HepG2 (cell line): ENCODE results near the gene DHRS13. TPM values are rescaled to one million over a fixed set of nuclear protein-coding genes. Genes with fewer than 3 reads are reported as not detected.

Experiments
- CHCHD3 ChIP-seq: sonication (generic); formaldehyde crosslinking; IDR thresholded peaks from 2 replicates; pipeline ENCODE4 v1.8.0; 2022; ENCODE audit warnings: mild to moderate bottlenecking, missing genetic modification reagents, moderate library complexity
- DNMT3B ChIP-seq: conservative IDR thresholded peaks from 2 replicates; pipeline ENCODE4 v1.6.1; 2016; ENCODE audit warnings: missing biosample characterization, control low read depth
- FOXC1 ChIP-seq: sonication (generic); formaldehyde crosslinking; IDR thresholded peaks from 2 replicates; pipeline ENCODE4 v1.8.0; 2022; ENCODE audit warnings: mild to moderate bottlenecking, missing genetic modification reagents, borderline replicate concordance
- GTF3A ChIP-seq: sonication (generic); formaldehyde crosslinking; conservative IDR thresholded peaks from 2 replicates; pipeline ENCODE4 v1.4.0; 2020; ENCODE audit warnings: mild to moderate bottlenecking, missing genetic modification reagents
- HIVEP1 ChIP-seq: sonication (generic); formaldehyde crosslinking; IDR thresholded peaks from 2 replicates; pipeline ENCODE4 v1.4.0; 2020; ENCODE audit warnings: mild to moderate bottlenecking, missing genetic modification reagents
- HNF4A ChIP-seq: sonication (generic); formaldehyde crosslinking; IDR thresholded peaks from 2 replicates; pipeline ENCODE4 v1.4.0; 2020; ENCODE audit warnings: missing genetic modification reagents
- HNF4G ChIP-seq, 2 experiments: sonication (generic) in 1 of 2; formaldehyde crosslinking in 1 of 2; IDR thresholded peaks; 2 replicates each; pipeline versions ENCODE4 v1.4.0 to v1.6.1; 2011 to 2020; ENCODE audit warnings: borderline replicate concordance in 2 of 2, low read depth in 2 of 2, mild to moderate bottlenecking in 2 of 2, low read length in 1 of 2, missing genetic modification reagents in 1 of 2, moderate library complexity in 1 of 2
- KAT7 ChIP-seq: IDR thresholded peaks from 2 replicates; pipeline ENCODE4 v1.6.1; 2018; ENCODE audit warnings: borderline replicate concordance, missing compliant biosample characterization
- MTA3 ChIP-seq: sonication (generic); formaldehyde crosslinking; IDR thresholded peaks from 2 replicates; pipeline ENCODE4 v1.4.0; 2020; ENCODE audit warnings: missing genetic modification reagents
- NKX3-1 ChIP-seq: sonication (generic); formaldehyde crosslinking; IDR thresholded peaks from 2 replicates; pipeline ENCODE4 v1.5.0; 2020; ENCODE audit warnings: missing genetic modification reagents
- NR2F6 ChIP-seq, 2 experiments: IDR thresholded peaks; 2 replicates each; pipeline ENCODE4 v1.6.1; 2016; ENCODE audit warnings: antibody characterized with exemption in 1 of 2, mild to moderate bottlenecking in 1 of 2
- PHF5A ChIP-seq: IDR thresholded peaks from one replicate; pipeline ENCODE4 v1.6.1; 2018; ENCODE audit warnings: low read depth, missing genetic modification reagents; ENCODE audit not compliant: unreplicated experiment
- POLR2A ChIP-seq, 2 experiments: IDR thresholded peaks; 2 replicates each; pipeline ENCODE4 v1.6.1; 2011; ENCODE audit warnings: low read depth in 2 of 2, low read length in 2 of 2, mild to moderate bottlenecking in 1 of 2, moderate library complexity in 1 of 2; ENCODE audit not compliant: insufficient read depth in 1 of 2
- SETDB1 ChIP-seq: sonication (generic); formaldehyde crosslinking; IDR thresholded peaks from 2 replicates; pipeline ENCODE4 v1.5.1; 2020; ENCODE audit warnings: missing genetic modification reagents, mild to moderate bottlenecking, borderline replicate concordance
- SP1 ChIP-seq, 2 experiments: fragments of 450-650 bp in 1 of 2; sonication (generic) in 1 of 2; formaldehyde crosslinking in 1 of 2; IDR thresholded peaks; 2 replicates each; pipeline versions ENCODE4 v1.4.0 to v1.6.1; 2016 to 2020; ENCODE audit warnings: missing genetic modification reagents in 1 of 2
- TBP ChIP-seq: sonication (generic); formaldehyde crosslinking; IDR thresholded peaks from 2 replicates; pipeline ENCODE4 v1.5.0; 2020; ENCODE audit warnings: missing genetic modification reagents
- ZBTB7B ChIP-seq: sonication (generic); formaldehyde crosslinking; IDR thresholded peaks from 2 replicates; pipeline ENCODE4 v1.4.0; 2020; ENCODE audit warnings: missing genetic modification reagents
- ZFY ChIP-seq: sonication (generic); formaldehyde crosslinking; IDR thresholded peaks from 2 replicates; pipeline ENCODE4 v1.4.0; 2020; ENCODE audit warnings: missing genetic modification reagents
- ZNF138 ChIP-seq: sonication (generic); formaldehyde crosslinking; IDR thresholded peaks from 2 replicates; pipeline ENCODE4 v1.5.0; 2020; ENCODE audit warnings: mild to moderate bottlenecking, low read depth, missing genetic modification reagents
- ZNF230 ChIP-seq: sonication (generic); formaldehyde crosslinking; IDR thresholded peaks from 2 replicates; pipeline ENCODE4 v1.4.0; 2020; ENCODE audit warnings: mild to moderate bottlenecking, missing genetic modification reagents
- ZNF326 ChIP-seq: sonication (generic); formaldehyde crosslinking; IDR thresholded peaks from 2 replicates; pipeline ENCODE4 v1.4.0; 2020; ENCODE audit warnings: missing genetic modification reagents, borderline replicate concordance
- ZNF343 ChIP-seq: sonication (generic); formaldehyde crosslinking; IDR thresholded peaks from 2 replicates; pipeline ENCODE4 v1.4.0; 2020; ENCODE audit warnings: mild to moderate bottlenecking, missing genetic modification reagents
- ZNF543 ChIP-seq: sonication (generic); formaldehyde crosslinking; IDR thresholded peaks from 2 replicates; pipeline ENCODE4 v1.4.0; 2020; ENCODE audit warnings: mild to moderate bottlenecking, missing genetic modification reagents
- ZSCAN9 ChIP-seq: IDR thresholded peaks from 2 replicates; pipeline ENCODE4 v1.6.1; 2016; ENCODE audit warnings: borderline replicate concordance
- polyA plus RNA-seq, 8 experiments: library from polyadenylated mRNA; depleted of rRNA in 3 of 8; stranded (reverse) in 7 of 8; unstranded in 1 of 8; fragments of >200 nt; fragmentation: Illumina TruSeq in 4 of 8; extraction: Trizol in 4 of 8; gene quantifications; 2 replicates each; pipeline versions ENCODE4 v1.2.1 to v1.2.3, GENCODE V29; 2011 to 2016; ENCODE audit warnings: low read depth in 4 of 8, missing spikeins in 1 of 8, mixed read lengths in 1 of 8; ENCODE audit not compliant: insufficient read depth in 1 of 8
- total RNA-seq, 5 experiments: library from RNA; depleted of rRNA; stranded (reverse); fragments of >200 nt; fragmentation: Illumina TruSeq; extraction: Trizol; gene quantifications; 2 replicates each; pipeline ENCODE4 v1.2.3, GENCODE V29; 2016; ENCODE audit warnings: low read depth in 1 of 5
- TF ChIP-seq, protein P1 (sequence below): sonication (generic); formaldehyde crosslinking; IDR thresholded peaks from 2 replicates; pipeline ENCODE4 v1.9.0; 2021; ENCODE audit warnings: missing genetic modification reagents, borderline replicate concordance
- TF ChIP-seq, protein P2 (sequence below): sonication (generic); formaldehyde crosslinking; IDR thresholded peaks from 2 replicates; pipeline ENCODE4 v1.4.0; 2020; ENCODE audit warnings: mild to moderate bottlenecking, low read depth, missing genetic modification reagents

DHRS13 gene
- total and polyA plus RNA-seq, 2 of the 13 experiments (the other 11 are each of a cell fraction or from before 2014, with no cell fraction given): 11.8 to 12.6 TPM

DNA sequence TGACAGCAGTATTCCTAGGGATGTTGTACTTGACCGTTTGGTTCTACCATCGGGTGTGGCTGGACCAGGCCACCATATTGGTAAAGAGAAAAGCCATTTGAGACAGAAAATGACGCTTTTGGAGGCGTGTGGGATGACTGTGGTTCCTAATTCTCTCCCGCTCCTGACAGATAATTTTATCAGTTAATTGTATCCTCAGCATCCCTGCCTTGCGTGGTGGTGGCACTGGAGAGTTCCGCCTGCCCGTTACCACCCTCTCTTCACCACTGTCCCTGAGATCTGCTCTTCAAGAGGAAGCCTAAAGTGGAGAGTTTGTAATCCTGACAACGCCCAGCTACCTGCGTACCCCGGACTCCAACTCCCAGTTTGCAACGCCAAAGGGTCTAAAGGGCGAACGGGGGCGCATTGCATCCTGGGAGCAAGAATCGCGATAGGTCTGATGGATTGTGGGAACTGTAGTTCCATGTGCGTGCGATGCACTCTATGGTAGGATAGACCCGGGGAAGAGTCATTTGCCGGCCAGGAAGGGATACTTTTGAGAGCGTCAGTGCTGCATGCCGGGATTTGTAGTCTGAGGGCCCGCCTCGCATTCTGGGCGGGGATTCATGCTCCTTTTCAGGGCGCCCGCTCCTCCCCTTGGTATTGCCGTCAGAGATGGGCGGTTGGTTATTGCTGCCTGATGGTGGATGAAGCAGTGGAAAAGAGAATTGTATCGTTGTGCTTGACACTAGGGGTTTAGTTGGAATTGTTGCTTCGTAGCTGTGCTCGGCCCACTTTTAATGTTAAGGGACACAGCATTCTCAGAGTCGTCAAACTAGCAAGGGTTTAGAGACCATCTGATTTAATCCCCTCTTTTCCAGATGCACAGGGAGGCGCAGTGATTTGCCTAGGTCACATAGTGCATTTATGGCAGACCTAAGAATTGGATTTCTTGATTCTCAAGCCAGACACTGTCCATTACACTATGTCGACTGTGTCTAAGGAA is 49.4 kb upstream of the DHRS13 start (continued):
- TF ChIP-seq KAT7 (0 out of 2 replicates have a peak, but pooled peaks have one; percentile 17), GTF3A (CRISPR knock-in tag) (0 out of 2 replicates have a peak, but pooled peaks have one; percentile 90), POLR2A (IDR thresholded peaks at IDR 0.05; ENCODE audit: insufficient read depth in 1 of 2, low read depth in 2 of 2, low read length in 2 of 2) (peak in 1 of 2 experiments; percentile 81; a peak in 3 of 4 replicates), ZSCAN9 (CRISPR knock-in tag) (peak; percentile 34; the same call in 1 of the 2 replicates), CHCHD3 (CRISPR knock-in tag) (no peak), NKX3-1 (no peak), NR2F6 (IDR thresholded peaks at IDR 0.05) (peak; percentile 51; the same call in 1 of the 2 replicates), NR2F6 (CRISPR knock-in tag; IDR thresholded peaks at IDR 0.05) (peak; percentile 79), HNF4A (peak; percentile 100), ZNF543 (peak; percentile 59), PHF5A (CRISPR knock-in tag) (peak; percentile 92), ZNF230 (CRISPR knock-in tag) (0 out of 2 replicates have a peak, but pooled peaks have one; percentile 27), SETDB1 (no peak), HNF4G (IDR thresholded peaks at IDR 0.05; ENCODE audit: borderline replicate concordance, low read depth, low read length) (peak; percentile 100), HNF4G (CRISPR knock-in tag; IDR thresholded peaks at IDR 0.05; ENCODE audit: borderline replicate concordance, low read depth) (peak; percentile 98), TBP (CRISPR knock-in tag) (peak; percentile 35; the same call in 1 of the 2 replicates), MTA3 (CRISPR knock-in tag) (no peak), DNMT3B (CRISPR knock-in tag) (no peak), ZNF326 (CRISPR knock-in tag) (no peak), FOXC1 (CRISPR knock-in tag) (peak; percentile 80; the same call in 1 of the 2 replicates), ZBTB7B (CRISPR knock-in tag) (no peak), HIVEP1 (no peak), ZFY (CRISPR knock-in tag) (peak; percentile 68), ZNF343 (CRISPR knock-in tag) (0 out of 2 replicates have a peak, but pooled peaks have one; percentile 27), SP1 (IDR thresholded peaks at IDR 0.05) (peak; percentile 10; the same call in 1 of the 2 replicates), SP1 (CRISPR knock-in tag; IDR thresholded peaks at IDR 0.05) (peak; percentile 78), ZNF138 (CRISPR knock-in tag) (0 out of 2 replicates have a peak, but pooled peaks have one; percentile 38)
- TF ChIP-seq, protein P1, sequence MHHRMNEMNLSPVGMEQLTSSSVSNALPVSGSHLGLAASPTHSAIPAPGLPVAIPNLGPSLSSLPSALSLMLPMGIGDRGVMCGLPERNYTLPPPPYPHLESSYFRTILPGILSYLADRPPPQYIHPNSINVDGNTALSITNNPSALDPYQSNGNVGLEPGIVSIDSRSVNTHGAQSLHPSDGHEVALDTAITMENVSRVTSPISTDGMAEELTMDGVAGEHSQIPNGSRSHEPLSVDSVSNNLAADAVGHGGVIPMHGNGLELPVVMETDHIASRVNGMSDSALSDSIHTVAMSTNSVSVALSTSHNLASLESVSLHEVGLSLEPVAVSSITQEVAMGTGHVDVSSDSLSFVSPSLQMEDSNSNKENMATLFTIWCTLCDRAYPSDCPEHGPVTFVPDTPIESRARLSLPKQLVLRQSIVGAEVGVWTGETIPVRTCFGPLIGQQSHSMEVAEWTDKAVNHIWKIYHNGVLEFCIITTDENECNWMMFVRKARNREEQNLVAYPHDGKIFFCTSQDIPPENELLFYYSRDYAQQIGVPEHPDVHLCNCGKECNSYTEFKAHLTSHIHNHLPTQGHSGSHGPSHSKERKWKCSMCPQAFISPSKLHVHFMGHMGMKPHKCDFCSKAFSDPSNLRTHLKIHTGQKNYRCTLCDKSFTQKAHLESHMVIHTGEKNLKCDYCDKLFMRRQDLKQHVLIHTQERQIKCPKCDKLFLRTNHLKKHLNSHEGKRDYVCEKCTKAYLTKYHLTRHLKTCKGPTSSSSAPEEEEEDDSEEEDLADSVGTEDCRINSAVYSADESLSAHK (CRISPR knock-in tag): no peak
- TF ChIP-seq, protein P2, sequence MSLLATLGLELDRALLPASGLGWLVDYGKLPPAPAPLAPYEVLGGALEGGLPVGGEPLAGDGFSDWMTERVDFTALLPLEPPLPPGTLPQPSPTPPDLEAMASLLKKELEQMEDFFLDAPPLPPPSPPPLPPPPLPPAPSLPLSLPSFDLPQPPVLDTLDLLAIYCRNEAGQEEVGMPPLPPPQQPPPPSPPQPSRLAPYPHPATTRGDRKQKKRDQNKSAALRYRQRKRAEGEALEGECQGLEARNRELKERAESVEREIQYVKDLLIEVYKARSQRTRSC (CRISPR knock-in tag): 0 out of 2 replicates have a peak, but pooled peaks have one; percentile 81
